Measurements from ENCODE around the gene ARHGAP23. TPM values are rescaled to one million over a fixed set of nuclear protein-coding genes. Genes with fewer than 3 reads are reported as not detected.

The ARHGAP23 gene
- total and polyA plus RNA-seq, 2 donors (not counting 3 experiments of a cell fraction or from before 2014, with no cell fraction given) = 25.4 to 190 TPM

GRCh38 chr17:38538906-38539305 is 110.6 kb downstream of the ARHGAP23 start:
- dilution Hi-C loops (cut with MboI; ENCODE audit: extremely low pct_ligation_motif_present, low sequenced_read_pairs) (no loop called here), intact Hi-C loops (cut with micrococcal nuclease) (no loop called here)
- H3K9me1 ChIP-seq (replicated peaks; ENCODE audit: control insufficient read depth, extremely low read depth, insufficient read depth, low read length) = no peaks in the 10 kb centered on the region
- no peak overlapping the region for H3K27ac ChIP-seq (ENCODE audit: insufficient read depth, low read depth, low read length)
- DNase-seq (ENCODE audit: low read depth, low spot score) = no peak
- no peaks in the 10 kb centered on the region for H3K36me3 ChIP-seq (ENCODE audit: control insufficient read depth in 2 of 2, extremely low read depth in 1 of 2, insufficient read depth in 2 of 2, low read length in 2 of 2)
- no peaks in the 10 kb centered on the region for H3K79me2 ChIP-seq (ENCODE audit: control insufficient read depth, insufficient read depth, low read length)
- ChIA-PET CTCF (interaction anchor here (2.1 to 5.2 kb wide), 3 partner anchors 20 to 124 kb away, joined by 6 to 72 read pairs (median 36); no protein-coding TSS in a partner anchor), POLR2A (no interaction called here)
- no peak for FAIRE-seq
- H4K20me1 ChIP-seq (replicated peaks; ENCODE audit: control insufficient read depth, extremely low read depth, insufficient read depth, low read length) = no peaks in the 10 kb centered on the region
- BruUV-seq (replicated peaks) = no TSS peak
- H3K4me1 ChIP-seq (ENCODE audit: control insufficient read depth, extremely low read depth, insufficient read depth, low read length) = no peaks in the 10 kb centered on the region
- TF ChIP-seq POLR2A (IDR thresholded peaks at IDR 0.05; ENCODE audit: low read depth, low read length) = no peak
- TF ChIP-seq FOS (IDR thresholded peaks at IDR 0.05; ENCODE audit: borderline replicate concordance, insufficient read depth, low read length) = no peak
- TF ChIP-seq MYC (IDR thresholded peaks at IDR 0.05; ENCODE audit: low read depth, low read length) = no peak
- TF ChIP-seq EZH2 (IDR thresholded peaks at IDR 0.05; ENCODE audit: borderline replicate concordance, low read depth, low read length, severe bottlenecking) = no peak
- no peak for TF ChIP-seq MAX (IDR thresholded peaks at IDR 0.05; ENCODE audit: insufficient read depth, insufficient read length)
- no peak for TF ChIP-seq GATA2 (IDR thresholded peaks at IDR 0.05; ENCODE audit: insufficient read depth, insufficient read length, low read depth, low read length)
- TF ChIP-seq, protein P1, sequence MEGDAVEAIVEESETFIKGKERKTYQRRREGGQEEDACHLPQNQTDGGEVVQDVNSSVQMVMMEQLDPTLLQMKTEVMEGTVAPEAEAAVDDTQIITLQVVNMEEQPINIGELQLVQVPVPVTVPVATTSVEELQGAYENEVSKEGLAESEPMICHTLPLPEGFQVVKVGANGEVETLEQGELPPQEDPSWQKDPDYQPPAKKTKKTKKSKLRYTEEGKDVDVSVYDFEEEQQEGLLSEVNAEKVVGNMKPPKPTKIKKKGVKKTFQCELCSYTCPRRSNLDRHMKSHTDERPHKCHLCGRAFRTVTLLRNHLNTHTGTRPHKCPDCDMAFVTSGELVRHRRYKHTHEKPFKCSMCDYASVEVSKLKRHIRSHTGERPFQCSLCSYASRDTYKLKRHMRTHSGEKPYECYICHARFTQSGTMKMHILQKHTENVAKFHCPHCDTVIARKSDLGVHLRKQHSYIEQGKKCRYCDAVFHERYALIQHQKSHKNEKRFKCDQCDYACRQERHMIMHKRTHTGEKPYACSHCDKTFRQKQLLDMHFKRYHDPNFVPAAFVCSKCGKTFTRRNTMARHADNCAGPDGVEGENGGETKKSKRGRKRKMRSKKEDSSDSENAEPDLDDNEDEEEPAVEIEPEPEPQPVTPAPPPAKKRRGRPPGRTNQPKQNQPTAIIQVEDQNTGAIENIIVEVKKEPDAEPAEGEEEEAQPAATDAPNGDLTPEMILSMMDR (IDR thresholded peaks at IDR 0.05; ENCODE audit: extremely low read depth in 1 of 2, insufficient read depth in 1 of 2, low read depth in 1 of 2, low read length in 2 of 2) = no peak
- TF ChIP-seq POLR2AphosphoS5 (IDR thresholded peaks at IDR 0.05; ENCODE audit: insufficient read depth, low read depth, low read length) = no peak
- no peak for TF ChIP-seq JUN (IDR thresholded peaks at IDR 0.05; ENCODE audit: borderline replicate concordance, insufficient read depth, insufficient read length, low read depth)
- no peak overlapping the region for H3K9ac ChIP-seq (replicated peaks; ENCODE audit: extremely low read depth, insufficient read depth, low read length)
- H3K4me3 ChIP-seq (replicated peaks in 1 of 3; ENCODE audit: insufficient read depth in 1 of 3, low read depth in 1 of 3, low read length in 3 of 3) = no peak overlapping the region
- H2AFZ ChIP-seq (ENCODE audit: low read depth, low read length) = no peak overlapping the region
- H3K4me2 ChIP-seq (ENCODE audit: insufficient read depth, low read length) = no peak overlapping the region
- no peaks in the 10 kb centered on the region for H3K9me3 ChIP-seq (replicated peaks; ENCODE audit: control insufficient read depth, insufficient read depth, low read length)
- H3K27me3 ChIP-seq (ENCODE audit: control insufficient read depth in 2 of 2, insufficient read depth in 2 of 2, low read length in 2 of 2) = no peaks in the 10 kb centered on the region
